Measurements from ENCODE around the gene CCR9.

CCR9 gene

GRCh38 chr3:45907769-45908705, 21.7 kb downstream of the CCR9 start:
- DNase-seq (ENCODE audit: low spot score): no peak

- no peak for DNase-seq (ENCODE audit: low spot score)
These were observed 22.4 kb downstream of the CCR9 start for GRCh38 chr3:45908761-45909160.

- no peak for DNase-seq (ENCODE audit: low spot score)
These were observed 23.2 kb downstream of the CCR9 start for GRCh38 chr3:45909542-45909941.

GRCh38 chr3:45910892-45911291, 24.5 kb downstream of the CCR9 start:
- no peak for DNase-seq (ENCODE audit: low spot score)

GRCh38 chr3:45911511-45912226, 25.3 kb downstream of the CCR9 start:
- DNase-seq (ENCODE audit: low spot score): no peak

GRCh38 chr3:45912435-45912834, 26.1 kb downstream of the CCR9 start:
- no peak for DNase-seq (ENCODE audit: low spot score)

GRCh38 chr3:45914362-45915058, 28.2 kb downstream of the CCR9 start:
- DNase-seq (ENCODE audit: low spot score): no peak

- DNase-seq (ENCODE audit: low spot score): no peak
These were observed 28.7 kb downstream of the CCR9 start for GRCh38 chr3:45915059-45915439.

GRCh38 chr3:45915518-45916231, 29.3 kb downstream of the CCR9 start:
- DNase-seq (ENCODE audit: low spot score): peak; percentile 84

- DNase-seq (ENCODE audit: low spot score): no peak
These were observed 31.0 kb downstream of the CCR9 start for GRCh38 chr3:45917146-45917898.

- DNase-seq (ENCODE audit: low spot score): no peak
These were observed 35.1 kb downstream of the CCR9 start for GRCh38 chr3:45921158-45922038.

GRCh38 chr3:45922039-45922326, 35.6 kb downstream of the CCR9 start:
- DNase-seq (ENCODE audit: low spot score): no peak

GRCh38 chr3:45922950-45923590, 36.7 kb downstream of the CCR9 start:
- DNase-seq (ENCODE audit: low spot score): no peak

GRCh38 chr3:45923755-45924154, 37.4 kb downstream of the CCR9 start:
- DNase-seq (ENCODE audit: low spot score): no peak

GRCh38 chr3:45927881-45928280, 41.5 kb downstream of the CCR9 start:
- DNase-seq (ENCODE audit: low spot score): no peak

GRCh38 chr3:45929042-45929679, 42.8 kb downstream of the CCR9 start:
- DNase-seq (ENCODE audit: low spot score): peak; percentile 47

GRCh38 chr3:45931496-45931895, 45.2 kb downstream of the CCR9 start:
- DNase-seq (ENCODE audit: low spot score): no peak

GRCh38 chr3:45932112-45932511, 45.8 kb downstream of the CCR9 start:
- DNase-seq (ENCODE audit: low spot score): no peak

GRCh38 chr3:45933591-45933990, 47.2 kb downstream of the CCR9 start:
- DNase-seq (ENCODE audit: low spot score): no peak

All from COLO829 (cell line).